GM21723 (cell line): ENCODE data around the gene SMARCAD1.
"Not testable (repeated sequence)": the region's sequence is repeated elsewhere in the genome, so short reads cannot be mapped to it uniquely, and the experiment has no call there.

Experiments used
- ATAC-seq: cut with Tn5 transposase; IDR thresholded peaks from one replicate; pipeline ENCODE4 v1.9.1; 2021; ENCODE audit warnings: mild to moderate bottlenecking, moderate library complexity; ENCODE audit not compliant: unreplicated experiment

The SMARCAD1 gene

DNA sequence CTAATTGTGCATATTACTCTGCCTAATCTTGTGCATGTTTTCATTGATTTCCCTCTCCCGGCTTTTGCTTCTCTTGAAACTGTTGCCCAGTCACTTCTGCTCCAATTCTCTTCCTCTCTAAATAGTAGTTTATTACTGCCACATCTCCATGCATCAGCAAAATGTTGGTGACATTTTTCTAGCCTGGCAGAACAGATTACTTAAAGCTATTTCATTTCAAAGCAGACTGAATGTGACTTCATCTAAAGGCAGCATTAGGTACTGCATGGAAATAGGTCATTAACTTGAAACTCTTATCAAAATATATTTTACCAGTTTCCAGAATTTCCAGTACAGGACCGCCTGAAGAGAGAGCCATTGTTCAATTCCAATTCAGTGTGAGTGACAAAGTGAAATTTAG lies 82.6 kb downstream of the SMARCAD1 start:
- ATAC-seq: no peak

DNA sequence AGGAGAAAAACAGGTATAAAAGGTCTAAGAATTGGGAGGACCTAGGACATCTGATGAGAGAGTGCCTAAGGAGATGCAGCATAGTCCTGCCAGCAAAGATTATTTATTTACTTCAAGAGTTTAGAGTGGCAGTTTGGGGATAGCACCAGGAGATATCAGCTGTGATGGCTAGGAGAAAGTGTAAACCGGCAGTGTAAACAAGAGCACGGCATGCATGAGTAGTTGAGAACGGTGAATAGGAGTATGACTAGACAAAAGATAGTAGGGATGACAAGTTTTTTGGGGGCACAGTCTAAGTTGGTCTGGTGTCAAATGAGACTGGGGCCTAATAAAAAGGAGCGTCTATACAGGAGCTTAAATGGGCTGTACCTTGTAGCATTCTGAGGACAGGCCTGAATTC lies 86.3 kb downstream of the SMARCAD1 start:
- ATAC-seq: not testable (repeated sequence)

DNA sequence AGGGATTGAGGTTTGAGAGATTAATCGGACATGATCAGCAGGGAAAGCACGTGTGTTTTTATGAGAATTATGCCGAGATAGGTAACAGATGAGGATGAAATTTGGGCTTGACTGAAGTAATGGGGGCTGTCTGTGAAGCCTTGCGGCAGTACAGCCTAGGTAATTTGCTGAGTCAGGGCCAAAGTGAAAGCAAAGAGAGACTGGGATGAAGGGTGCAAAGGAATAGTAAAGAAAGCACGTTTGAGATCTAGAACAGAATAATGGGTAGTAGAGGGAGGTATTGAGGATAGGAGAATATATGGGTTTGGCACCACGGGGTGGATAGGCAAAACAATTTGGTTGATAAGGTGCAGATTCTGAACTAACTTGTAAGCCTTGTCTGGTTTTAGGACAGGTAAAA lies 87.8 kb downstream of the SMARCAD1 start:
- not testable (repeated sequence) for ATAC-seq

DNA sequence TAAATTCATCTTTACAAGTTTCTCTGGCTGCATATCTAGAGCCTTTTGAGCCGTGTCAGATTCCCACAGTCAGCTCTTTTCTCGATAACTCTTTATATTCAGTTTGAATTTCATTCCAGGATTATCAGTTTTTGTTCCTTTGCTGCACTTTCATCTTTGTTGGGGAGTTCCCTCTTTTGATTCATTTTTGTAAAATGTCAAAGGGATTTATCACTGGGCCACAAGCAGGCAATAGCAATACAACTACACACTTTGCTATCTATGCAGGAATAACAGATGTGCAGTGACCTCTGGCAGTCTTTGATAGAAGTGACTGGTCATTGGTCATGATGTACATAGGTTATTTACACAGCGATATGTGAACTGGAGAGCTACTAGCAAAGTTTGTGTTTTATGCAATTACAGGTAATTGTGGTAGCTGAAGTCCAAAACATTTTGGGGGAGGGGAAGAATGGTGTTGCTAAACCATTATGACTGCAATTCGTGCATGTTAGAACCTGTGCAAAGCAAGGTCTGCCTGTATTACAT lies 91.1 kb downstream of the SMARCAD1 start:
- no peak for ATAC-seq

DNA sequence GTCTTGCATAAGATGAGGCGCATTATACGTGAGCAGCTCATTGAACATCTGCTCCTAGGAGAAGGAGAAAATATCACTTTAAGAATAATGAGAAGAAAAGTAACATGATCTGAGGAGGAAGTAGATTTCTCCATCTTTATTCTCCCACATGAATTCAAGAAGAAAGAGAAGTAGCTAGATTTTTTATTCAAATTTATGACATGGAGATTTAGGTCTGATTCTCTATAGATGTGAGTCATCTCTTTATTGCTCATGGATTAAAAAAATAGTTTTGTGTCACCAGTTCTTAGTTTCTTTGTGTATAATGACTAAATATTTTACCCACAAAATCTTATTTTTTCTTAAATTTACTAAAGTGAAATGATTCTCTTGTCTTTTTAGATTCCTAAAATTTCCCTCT lies 94.5 kb downstream of the SMARCAD1 start:
- ATAC-seq: no peak

DNA sequence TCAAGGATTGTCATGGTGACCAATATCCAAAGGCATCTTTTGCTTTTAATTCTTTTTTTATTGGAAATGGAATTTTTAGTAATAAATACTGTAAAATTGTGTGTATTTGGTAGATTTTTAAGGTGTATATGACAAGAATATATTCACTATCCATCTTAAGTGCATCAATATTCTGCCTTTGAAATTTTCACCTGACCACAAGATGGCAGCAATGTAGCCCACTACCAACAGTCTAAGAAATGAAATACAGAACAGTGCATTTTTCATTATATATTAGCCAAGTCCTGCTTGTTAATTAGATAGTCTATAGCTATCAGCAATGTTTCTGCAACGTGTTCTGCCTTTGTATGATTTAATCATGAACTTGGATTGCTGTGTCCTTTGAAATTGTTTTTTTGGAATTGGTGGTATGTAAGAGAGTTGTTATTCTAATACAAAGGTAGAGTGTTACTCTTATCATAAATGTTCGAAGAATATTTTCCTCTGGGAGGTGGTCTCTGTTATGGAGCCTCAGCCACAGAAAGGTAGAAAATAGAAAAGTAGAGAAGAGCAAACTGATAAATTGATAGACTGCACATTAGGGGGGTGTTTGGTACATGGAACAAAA lies 96.8 kb downstream of the SMARCAD1 start:
- peak; percentile 65 for ATAC-seq

DNA sequence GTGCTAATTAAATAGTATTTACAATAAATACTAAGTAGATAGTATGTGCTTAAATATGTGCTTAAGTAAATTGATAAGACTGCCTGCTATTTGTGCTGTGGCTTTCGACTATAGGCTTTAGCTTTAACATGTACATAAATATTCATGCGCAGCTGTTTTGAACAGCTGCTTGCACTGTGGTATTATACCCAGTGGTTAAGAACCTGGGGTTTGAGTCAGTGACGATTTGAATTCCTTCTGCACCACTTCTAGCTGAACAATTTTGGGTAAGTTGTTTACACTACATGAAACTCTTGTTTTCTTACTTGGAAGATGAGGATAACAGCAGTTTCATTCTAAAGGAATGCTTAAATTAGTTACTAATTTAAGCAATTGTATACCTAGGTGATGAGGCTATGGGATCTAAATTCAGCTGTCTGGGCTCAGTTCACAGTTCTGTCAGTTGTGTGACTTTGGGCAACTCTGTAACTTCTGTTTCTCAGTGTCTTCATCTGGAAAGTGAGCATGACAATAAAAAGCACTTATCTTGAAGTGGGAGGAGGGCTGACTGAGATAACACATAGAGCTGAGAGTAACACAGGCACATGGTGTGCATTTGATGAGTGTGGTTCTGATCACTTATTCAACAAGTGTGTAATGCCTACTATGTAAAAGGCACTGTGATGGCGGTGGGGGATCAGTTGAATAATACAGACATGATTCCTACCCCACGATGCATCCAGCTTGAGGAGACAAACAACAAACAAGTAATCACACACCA lies 98.0 kb downstream of the SMARCAD1 start:
- ATAC-seq: no peak

DNA sequence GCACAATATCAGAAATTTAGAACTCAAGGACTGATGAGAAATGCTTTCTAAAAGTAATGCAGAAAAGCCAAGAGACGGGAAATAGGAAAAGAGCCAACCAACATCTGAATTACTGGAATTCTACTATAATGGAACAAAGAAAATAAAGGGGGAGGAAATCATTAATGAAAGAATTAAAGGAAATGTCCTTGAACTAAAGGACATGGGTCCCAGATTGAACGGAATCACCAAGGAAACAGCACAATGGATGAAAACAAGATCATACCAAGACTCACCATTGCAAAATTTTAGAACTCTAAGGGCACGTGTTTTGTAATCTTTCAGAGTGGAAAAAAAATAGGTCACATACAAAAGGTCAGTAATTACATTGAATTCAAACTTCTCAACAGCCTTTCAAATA lies 99.0 kb downstream of the SMARCAD1 start:
- no peak for ATAC-seq

DNA sequence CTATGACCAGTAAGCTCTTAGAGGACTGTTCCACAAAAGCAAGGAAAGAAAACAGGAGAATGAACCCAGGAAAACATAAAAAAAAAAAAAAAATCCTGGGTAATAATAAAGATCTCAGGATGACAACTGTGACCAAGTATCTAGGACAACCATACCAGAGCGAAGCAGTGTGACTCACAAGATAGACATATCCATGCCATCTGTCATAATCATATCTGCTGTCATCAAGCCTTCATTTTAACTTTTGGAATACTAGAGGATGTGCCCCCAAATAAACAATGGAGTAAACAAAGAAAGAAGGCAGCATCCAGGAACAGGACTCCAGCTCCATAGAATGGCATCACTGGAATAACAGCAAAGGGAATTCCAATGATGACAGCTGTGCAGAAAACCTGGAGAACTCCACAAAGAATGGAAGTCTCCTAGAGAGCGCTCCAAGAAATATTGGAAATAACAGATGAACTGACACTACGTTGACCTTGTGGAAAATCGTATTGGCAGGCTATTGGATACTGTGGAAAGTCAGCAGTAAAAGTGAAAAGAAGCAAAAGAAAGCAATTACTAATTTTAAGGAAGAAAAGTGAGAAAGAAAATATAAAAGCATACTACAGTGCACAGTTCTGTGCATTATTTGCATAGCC lies 99.7 kb downstream of the SMARCAD1 start:
- no peak for ATAC-seq

DNA sequence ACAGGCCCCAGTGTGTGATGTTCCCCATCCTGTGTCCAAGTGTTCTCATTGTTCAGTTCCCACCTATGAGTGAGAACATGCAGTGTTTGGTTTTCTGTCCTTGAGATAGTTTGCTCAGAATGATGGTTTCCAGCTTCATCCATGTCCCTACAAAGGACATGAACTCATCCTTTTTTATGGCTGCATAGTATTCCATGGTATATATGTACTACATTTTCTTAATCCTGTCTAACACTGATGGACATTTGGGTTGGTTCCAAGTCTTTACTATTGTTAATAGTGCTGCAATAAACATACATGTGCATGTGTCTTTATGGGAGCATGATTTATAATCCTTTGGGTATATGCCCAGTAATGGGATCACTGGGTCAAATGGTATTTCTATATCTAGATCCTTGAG lies 112.3 kb downstream of the SMARCAD1 start:
- ATAC-seq: not testable (repeated sequence)

DNA sequence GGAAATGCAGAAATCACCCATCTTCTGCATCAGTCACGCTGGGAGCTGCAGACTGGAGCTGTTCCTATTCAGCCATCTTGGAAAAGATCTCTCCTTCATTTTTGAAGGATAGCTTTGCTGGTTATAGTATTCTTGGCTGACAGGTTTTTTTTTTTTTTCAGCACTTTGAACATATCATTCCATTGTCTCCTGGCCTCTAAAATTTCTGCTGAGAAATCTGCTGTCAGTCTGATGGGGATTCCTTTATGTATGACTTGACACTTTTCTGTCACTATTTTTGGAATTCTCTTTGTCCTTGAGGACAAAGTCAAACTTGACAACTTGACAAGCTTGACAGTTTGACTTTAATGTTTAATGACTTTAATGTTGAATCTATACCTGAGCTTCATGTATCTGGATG lies 118.2 kb downstream of the SMARCAD1 start:
- no peak for ATAC-seq

DNA sequence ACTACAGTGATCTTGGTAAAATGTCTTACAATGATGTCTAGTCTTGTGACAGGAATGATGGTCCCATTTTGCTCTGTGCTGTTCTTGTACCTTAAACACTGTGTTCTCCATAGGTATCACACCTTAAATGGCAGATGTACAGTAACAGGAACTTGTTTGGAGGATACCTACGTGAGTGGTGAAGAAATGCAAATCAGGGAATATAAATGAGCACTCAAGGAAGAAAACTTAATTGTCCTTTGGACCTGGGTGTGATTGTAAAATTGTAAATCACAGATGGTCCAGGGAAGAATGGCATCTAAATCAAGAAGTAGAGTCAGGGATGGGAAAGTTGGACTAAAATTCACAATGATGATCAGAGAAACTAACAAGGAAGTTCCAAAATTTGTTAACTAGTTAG lies 122.3 kb downstream of the SMARCAD1 start:
- no peak for ATAC-seq

DNA sequence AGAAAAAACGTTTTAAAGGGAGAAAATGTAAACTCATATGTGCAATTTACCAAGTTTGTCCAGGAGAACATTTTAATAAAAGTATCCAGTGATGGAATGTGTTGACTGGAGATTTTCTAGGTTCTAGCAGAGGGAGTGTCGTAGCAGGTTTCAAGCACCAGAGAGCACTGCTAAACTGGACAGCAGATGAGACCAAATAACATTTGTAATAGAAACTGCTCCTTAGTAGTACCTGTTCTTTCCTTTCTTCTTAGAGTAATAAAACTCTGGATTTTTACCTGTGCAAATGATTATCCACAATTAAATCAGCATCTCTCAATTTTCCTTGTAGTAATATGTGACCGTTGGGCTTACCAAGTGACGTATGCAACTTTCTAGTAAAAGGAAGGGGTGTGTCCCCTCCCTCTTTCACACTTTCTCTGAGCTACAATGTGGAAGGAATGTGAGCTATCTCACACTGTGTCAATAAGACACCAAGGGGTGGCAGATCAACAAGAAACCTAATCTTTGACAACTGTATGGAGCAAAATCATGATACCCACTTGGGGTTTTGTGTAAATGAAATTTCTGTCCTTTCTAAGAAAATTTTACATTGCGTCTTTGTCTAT lies 125.4 kb downstream of the SMARCAD1 start:
- ATAC-seq: no peak

DNA sequence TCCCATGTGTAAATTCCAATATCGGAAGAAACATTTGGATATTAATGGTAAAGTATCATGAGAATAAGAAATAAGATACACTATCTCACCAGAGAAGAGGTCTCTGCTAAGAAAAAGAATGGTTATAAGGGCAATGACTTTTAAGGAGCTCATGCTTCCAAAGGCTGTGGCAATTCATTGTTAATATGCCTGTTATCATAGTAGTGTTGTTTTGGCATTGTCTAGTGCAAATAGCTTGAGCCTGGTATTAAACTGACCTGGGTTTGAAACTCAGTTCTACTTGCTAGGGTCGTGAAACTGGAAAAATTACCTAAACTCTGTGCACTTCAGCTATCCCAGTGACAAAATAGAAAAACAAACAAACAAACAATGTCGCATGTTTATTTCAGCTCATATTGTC lies 126.2 kb downstream of the SMARCAD1 start:
- no peak for ATAC-seq

DNA sequence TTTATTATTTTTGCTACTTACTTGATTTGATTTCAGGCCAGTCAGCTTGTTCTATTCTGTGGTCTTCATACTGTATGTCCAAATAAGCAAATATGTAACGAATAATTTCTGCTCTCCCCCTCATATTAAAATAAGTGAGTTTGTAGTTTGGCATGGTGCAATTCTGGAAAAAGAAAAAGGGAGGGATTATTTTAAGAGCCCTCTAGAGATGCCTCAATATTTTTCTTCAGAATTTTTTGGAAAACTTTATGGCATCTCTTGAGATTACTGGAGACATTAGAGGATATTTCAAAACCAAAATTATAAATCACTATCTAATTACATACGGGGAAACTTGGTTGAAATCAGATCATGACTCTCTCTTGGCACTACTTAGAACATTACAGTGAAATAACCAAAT lies 126.8 kb downstream of the SMARCAD1 start:
- ATAC-seq: no peak

DNA sequence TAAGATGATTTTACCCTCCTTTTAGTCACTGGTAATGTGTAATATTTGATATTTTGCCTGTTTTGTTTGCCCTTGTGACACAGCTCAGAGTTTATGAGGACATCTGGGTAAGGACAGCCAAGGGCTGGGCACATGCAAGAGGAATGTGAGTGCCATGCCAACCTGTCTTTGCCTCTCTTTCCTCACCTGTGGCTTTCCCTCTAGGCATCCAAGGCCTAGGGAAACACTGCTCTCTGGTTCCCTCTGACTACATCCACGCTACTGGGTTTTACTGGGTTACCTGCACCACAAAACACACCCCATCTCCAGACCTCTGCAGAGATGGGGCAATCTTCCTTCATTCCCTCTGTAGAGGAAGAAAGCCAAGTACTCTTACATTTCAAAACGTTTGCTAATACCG lies 127.3 kb downstream of the SMARCAD1 start:
- ATAC-seq: no peak

DNA sequence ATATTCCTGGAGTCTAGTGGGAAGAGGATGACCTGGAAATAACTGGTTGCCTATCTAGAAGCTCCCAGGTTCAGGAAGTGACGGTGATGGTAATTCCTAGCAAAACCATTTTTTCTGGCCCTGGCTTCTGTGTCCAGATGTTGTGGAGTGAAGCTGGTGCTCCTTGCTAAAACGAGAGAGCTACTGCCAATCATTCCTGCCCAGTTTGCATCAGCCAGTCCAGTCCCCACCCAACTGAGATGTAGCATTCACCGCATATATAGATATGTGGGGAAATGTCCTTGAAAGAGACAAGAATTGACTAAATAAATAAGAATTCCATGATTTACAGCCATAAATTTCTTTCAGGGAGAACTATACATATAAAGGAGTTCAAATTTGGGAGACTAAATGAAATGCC lies 128.6 kb downstream of the SMARCAD1 start:
- ATAC-seq: no peak

DNA sequence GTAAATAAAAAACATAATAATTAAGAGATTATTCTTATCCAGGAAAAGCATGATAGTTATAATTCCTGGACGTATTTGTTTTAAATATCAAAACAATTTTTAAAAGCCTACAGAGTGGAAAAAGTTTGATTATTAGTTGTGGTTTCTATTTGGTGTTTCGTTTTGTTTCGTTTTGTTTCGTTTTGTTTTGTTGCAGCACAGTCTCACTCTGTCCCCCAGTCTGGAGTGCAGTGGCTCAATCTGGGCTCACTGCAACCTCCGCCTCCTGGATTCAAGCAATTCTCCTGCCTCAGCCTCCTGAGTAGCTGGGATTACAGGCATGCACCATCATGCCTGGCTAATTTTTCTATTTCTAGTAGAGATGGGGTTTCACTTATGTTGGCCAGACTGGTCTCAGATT lies 129.1 kb downstream of the SMARCAD1 start:
- not testable (repeated sequence) for ATAC-seq

DNA sequence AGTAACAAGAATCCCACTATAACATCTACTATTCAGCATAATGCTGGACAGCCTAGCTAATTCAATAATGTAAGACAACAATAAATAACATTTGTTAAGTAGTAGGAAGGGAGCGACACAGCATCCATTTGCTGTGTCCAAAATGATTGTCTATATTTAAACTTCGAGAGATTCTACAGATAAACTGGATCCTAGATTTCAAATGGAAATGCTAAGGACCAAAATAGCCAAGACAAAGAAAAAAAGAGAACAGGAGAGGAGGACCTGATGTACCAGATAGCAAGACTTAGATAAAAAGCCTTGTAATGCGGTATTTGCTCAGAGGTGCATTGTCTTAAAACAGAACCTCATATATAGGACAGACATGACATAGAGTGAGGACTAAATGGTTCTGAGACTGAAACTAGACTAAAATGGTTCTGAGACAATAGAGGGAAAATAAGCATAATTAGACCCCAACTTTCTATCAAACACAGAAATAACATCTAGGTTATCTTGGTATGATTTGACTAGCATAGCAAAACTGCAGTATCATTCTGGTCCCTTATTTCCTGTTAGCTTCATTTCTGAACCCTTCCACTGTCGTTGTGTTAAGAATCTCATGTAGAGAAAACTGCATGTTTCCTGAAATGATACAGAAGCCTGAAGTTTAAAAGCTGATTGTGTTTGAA lies 131.2 kb downstream of the SMARCAD1 start:
- ATAC-seq: peak; percentile 53

DNA sequence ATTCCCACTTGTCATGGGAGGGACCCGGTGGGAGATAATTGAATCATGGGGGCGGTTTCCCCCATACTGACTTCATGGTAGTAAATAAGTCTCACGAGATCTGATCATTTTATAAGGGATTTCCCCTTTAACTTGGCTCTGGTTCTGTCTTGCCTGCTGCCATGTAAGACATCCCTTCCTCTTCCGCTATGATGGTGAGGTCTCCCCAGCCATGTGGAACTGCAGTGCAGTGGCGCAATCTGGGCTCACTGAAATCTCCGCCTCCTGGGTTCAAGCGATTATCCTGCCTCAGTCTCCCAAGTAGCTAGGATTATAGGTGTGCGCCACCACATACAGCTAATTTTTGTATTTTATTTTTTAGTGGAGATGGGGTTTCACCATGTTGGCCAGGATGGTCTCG lies 132.1 kb downstream of the SMARCAD1 start:
- no peak for ATAC-seq
